Measurements from ENCODE around the gene UAP1.

DNA sequence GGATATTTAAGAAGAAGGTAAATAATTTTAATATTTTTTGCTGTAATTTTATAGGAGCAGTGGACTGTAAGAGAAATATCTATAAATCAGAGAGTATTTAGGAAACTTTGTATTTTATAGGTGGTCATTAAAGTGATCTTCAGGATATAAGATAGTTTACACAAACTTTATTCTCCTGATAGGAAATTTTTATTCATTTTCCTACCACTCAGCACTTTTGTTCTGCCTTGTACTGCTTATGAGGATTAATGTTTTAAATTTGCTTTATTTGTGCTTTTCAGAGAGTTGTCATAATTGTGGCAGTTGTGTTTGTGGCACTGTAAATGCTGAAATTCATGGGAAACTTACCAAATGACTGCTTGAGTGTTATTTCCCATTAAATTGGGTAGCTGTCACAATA is 34.2 kb upstream of the UAP1 start:
- TF ChIP-seq, protein P1, sequence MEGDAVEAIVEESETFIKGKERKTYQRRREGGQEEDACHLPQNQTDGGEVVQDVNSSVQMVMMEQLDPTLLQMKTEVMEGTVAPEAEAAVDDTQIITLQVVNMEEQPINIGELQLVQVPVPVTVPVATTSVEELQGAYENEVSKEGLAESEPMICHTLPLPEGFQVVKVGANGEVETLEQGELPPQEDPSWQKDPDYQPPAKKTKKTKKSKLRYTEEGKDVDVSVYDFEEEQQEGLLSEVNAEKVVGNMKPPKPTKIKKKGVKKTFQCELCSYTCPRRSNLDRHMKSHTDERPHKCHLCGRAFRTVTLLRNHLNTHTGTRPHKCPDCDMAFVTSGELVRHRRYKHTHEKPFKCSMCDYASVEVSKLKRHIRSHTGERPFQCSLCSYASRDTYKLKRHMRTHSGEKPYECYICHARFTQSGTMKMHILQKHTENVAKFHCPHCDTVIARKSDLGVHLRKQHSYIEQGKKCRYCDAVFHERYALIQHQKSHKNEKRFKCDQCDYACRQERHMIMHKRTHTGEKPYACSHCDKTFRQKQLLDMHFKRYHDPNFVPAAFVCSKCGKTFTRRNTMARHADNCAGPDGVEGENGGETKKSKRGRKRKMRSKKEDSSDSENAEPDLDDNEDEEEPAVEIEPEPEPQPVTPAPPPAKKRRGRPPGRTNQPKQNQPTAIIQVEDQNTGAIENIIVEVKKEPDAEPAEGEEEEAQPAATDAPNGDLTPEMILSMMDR (IDR thresholded peaks at IDR 0.05) = no peak
- TF ChIP-seq POLR2A (IDR thresholded peaks at IDR 0.05) (no peak), POLR2AphosphoS5 (IDR thresholded peaks at IDR 0.05) (no peak), EP300 (IDR thresholded peaks at IDR 0.05) (no peak)

Data from stomach (tissue), 4 donors.